Lower lobe of right lung (tissue), 2 donors: ENCODE measurements around the gene GON4L. TPM values are rescaled to one million over a fixed set of nuclear protein-coding genes. Genes with fewer than 3 reads are reported as not detected.
"Not testable (repeated sequence)": the region's sequence is repeated elsewhere in the genome, so short reads cannot be mapped to it uniquely, and the experiment has no call there.

Experiments
- ATAC-seq, 2 donors: fragments of 200-7000 bp; cut with Tn5 transposase; one replicate each; pipeline ENCODE4 v1.9.1; 2020 to 2022; ENCODE audit warnings: mild to moderate bottlenecking in 2 of 2, moderate library complexity in 2 of 2
- DNase-seq: peaks from one replicate; pipeline ENCODE4 v3.0.0-alpha.2; 2020
- H3K27ac ChIP-seq: fragments of 200-600 bp; one replicate; pipeline ENCODE4 v1.8.0; 2022
- H3K27me3 ChIP-seq: fragments of 200-600 bp; one replicate; pipeline ENCODE4 v1.8.0; 2022; ENCODE audit warnings: low read depth
- H3K36me3 ChIP-seq: fragments of 200-600 bp; one replicate; pipeline ENCODE4 v1.8.0; 2022; ENCODE audit warnings: mild to moderate bottlenecking
- H3K4me1 ChIP-seq: fragments of 200-600 bp; one replicate; pipeline ENCODE4 v1.8.0; 2022
- H3K4me3 ChIP-seq: fragments of 200-600 bp; one replicate; pipeline ENCODE4 v1.8.0; 2022; ENCODE audit warnings: mild to moderate bottlenecking
- H3K9me3 ChIP-seq: fragments of 200-600 bp; one replicate; pipeline ENCODE4 v1.8.0; 2022
- CTCF ChIP-seq: fragments of 200-600 bp; IDR thresholded peaks from one replicate; pipeline ENCODE4 v1.8.0; 2022; ENCODE audit warnings: antibody characterized with exemption, mild to moderate bottlenecking
- intact Hi-C: fragments of 100-400 bp; cut with DNase I; formaldehyde crosslinking; loops from one replicate; pipeline ENCODE4 v1.11.0; 2022
- total RNA-seq: library from RNA; stranded (reverse); fragmentation: NEBNext Ultra II Directional; extraction: Animal tissue kit (Norgen Biotek cat#: 25700); gene quantifications from one replicate; pipeline ENCODE4 v1.2.1, GENCODE V29; 2021
- donor health status: DM: no; HTN: yes; CAD: no; lungs with severe emphysema.

GON4L gene
- total RNA-seq, 1 donor from 2014 or later: 46.9 TPM

GRCh38 chr1:155898888-155899287 lies 41.9 kb upstream of the GON4L start:
- no peak for TF ChIP-seq CTCF
- peaks cover 3% of the 10 kb centered on the region for H3K4me1 ChIP-seq
- H3K36me3 ChIP-seq: peaks cover 76% of the 10 kb centered on the region
- H3K9me3 ChIP-seq: no peaks in the 10 kb centered on the region
- H3K4me3 ChIP-seq: no peak overlapping the region
- DNase-seq: no peak
- H3K27ac ChIP-seq: no peak overlapping the region
- ATAC-seq: no peak
- intact Hi-C loops: no loop called here
- H3K27me3 ChIP-seq: no peaks in the 10 kb centered on the region

- DNase-seq (no peak), ATAC-seq (no peak)
- Histone ChIP-seq H3K9me3 (no peaks in the 10 kb centered on the region), H3K4me3 (no peak overlapping the region), H3K4me1 (peaks cover 14% of the 10 kb centered on the region), H3K27ac (no peak overlapping the region), H3K36me3 (peaks cover 64% of the 10 kb centered on the region), H3K27me3 (no peaks in the 10 kb centered on the region)
- TF ChIP-seq CTCF: no peak
- intact Hi-C loops: no loop called here
These were observed 40.7 kb upstream of the GON4L start for GRCh38 chr1:155897746-155898145.

- H3K9me3 ChIP-seq, ATAC-seq, H3K27me3 ChIP-seq, intact Hi-C loops, H3K27ac ChIP-seq, DNase-seq, H3K4me3 ChIP-seq: not testable (repeated sequence)
- Histone ChIP-seq H3K36me3 (peaks cover 52% of the 10 kb centered on the region), H3K4me1 (peaks cover 17% of the 10 kb centered on the region)
These were observed 39.5 kb upstream of the GON4L start for GRCh38 chr1:155896476-155896875.

GRCh38 chr1:155895617-155896016 lies 38.6 kb upstream of the GON4L start:
- ATAC-seq, DNase-seq, H3K9me3 ChIP-seq, H3K27me3 ChIP-seq, H3K27ac ChIP-seq, H3K4me3 ChIP-seq, intact Hi-C loops: not testable (repeated sequence)
- H3K36me3 ChIP-seq: peaks cover 43% of the 10 kb centered on the region
- peaks cover 17% of the 10 kb centered on the region for H3K4me1 ChIP-seq

GRCh38 chr1:155893389-155894142 lies 36.6 kb upstream of the GON4L start:
- no peak for DNase-seq

GRCh38 chr1:155892796-155893195 lies 35.8 kb upstream of the GON4L start:
- DNase-seq: no peak
- H3K9me3 ChIP-seq: no peaks in the 10 kb centered on the region
- TF ChIP-seq CTCF: no peak
- no peaks in the 10 kb centered on the region for H3K27me3 ChIP-seq
- H3K4me3 ChIP-seq: no peak overlapping the region
- intact Hi-C loops: no loop called here
- ATAC-seq: peak; percentile 30 to 49
- H3K36me3 ChIP-seq: peaks cover 15% of the 10 kb centered on the region
- H3K27ac ChIP-seq: peak overlapping the region; percentile 59
- peaks cover 17% of the 10 kb centered on the region for H3K4me1 ChIP-seq

More at GRCh38 chr1:155893389-155894142, 36.6 kb upstream of the GON4L start:
- H3K9me3 ChIP-seq: no peaks in the 10 kb centered on the region
- peaks cover 23% of the 10 kb centered on the region for H3K36me3 ChIP-seq
- no peak overlapping the region for H3K4me3 ChIP-seq
- no peaks in the 10 kb centered on the region for H3K27me3 ChIP-seq
- H3K27ac ChIP-seq: peak overlapping the region; percentile 59
- peak; percentile 72 to 80 for ATAC-seq
- H3K4me1 ChIP-seq: peaks cover 17% of the 10 kb centered on the region
- no peak for TF ChIP-seq CTCF
- intact Hi-C loops: no loop called here
